Hepatocyte (in vitro differentiated cells): Measurements from ENCODE around the gene TMEM135.

ENCODE experiments used
- CTCF ChIP-seq: fragments of 200-600 bp; sonication (generic); IDR thresholded peaks from 2 replicates; pipeline ENCODE4 v1.5.1; 2016; ENCODE audit warnings: antibody characterized with exemption, mild to moderate bottlenecking; ENCODE audit not compliant: poor library complexity
- EZH2 ChIP-seq: fragments of 200-600 bp; sonication (generic); IDR thresholded peaks from 2 replicates; pipeline ENCODE4 v1.6.1; 2016; ENCODE audit warnings: antibody characterized with exemption, mild to moderate bottlenecking, borderline replicate concordance

- TF ChIP-seq EZH2 (no peak), CTCF (no peak)
Observed at GRCh38 chr11:87038235-87038977, 672 bp downstream of the TMEM135 start.
